Epithelial cell of prostate (primary cell): ENCODE data around the gene TINAGL1.
"Not testable (repeated sequence)": the region's sequence is repeated elsewhere in the genome, so short reads cannot be mapped to it uniquely, and the experiment has no call there.

Source experiments
- DNase-seq: peaks from one replicate; pipeline ENCODE4 v3.0.0-alpha.2; 2011; ENCODE audit warnings: low read depth, low spot score
- H3K27ac ChIP-seq: fragments of 450-650 bp; 2 replicates; pipeline ENCODE4 v1.5.1; 2017; ENCODE audit warnings: mild to moderate bottlenecking

Gene TINAGL1

DNA sequence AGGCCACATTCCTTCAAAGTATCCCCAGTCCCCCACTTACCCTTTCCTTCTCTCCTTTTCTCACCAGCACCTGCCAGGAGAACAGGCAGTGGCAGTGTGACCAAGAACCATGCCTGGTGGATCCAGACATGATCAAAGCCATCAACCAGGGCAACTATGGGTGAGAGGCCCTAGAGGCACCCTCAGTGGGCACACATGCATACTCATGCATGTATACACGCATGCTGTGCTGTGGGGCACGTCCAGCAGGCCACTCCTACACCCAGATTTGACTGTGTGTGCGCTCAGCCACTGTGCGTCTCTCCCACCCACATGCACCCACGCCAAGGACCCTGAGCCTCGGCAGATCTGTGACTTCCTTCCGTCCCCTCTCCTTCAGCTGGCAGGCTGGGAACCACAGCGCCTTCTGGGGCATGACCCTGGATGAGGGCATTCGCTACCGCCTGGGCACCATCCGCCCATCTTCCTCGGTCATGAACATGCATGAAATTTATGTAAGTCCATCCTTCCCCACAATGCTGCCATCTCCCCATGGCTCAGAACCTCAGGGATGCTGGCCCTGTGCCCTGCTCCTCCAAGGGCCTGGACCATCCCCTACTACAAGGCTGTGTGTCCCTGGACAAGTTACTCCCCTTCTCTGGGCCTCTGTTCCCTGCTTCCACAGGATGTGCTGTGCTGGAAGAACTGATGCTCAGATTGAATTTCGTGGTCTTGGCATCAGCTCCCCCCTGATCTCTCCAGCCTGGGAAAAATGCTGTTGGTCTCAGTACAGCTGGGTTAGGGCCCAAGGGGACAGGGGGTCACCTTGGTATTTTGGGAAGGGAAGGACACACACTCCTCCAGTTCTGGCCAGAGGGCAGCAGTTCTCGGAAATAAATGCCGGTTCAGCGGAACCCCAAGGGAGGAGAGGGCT is 7.0 kb downstream of the TINAGL1 start:
- peak overlapping the region; percentile 11 for H3K27ac ChIP-seq
- no peak for DNase-seq

DNA sequence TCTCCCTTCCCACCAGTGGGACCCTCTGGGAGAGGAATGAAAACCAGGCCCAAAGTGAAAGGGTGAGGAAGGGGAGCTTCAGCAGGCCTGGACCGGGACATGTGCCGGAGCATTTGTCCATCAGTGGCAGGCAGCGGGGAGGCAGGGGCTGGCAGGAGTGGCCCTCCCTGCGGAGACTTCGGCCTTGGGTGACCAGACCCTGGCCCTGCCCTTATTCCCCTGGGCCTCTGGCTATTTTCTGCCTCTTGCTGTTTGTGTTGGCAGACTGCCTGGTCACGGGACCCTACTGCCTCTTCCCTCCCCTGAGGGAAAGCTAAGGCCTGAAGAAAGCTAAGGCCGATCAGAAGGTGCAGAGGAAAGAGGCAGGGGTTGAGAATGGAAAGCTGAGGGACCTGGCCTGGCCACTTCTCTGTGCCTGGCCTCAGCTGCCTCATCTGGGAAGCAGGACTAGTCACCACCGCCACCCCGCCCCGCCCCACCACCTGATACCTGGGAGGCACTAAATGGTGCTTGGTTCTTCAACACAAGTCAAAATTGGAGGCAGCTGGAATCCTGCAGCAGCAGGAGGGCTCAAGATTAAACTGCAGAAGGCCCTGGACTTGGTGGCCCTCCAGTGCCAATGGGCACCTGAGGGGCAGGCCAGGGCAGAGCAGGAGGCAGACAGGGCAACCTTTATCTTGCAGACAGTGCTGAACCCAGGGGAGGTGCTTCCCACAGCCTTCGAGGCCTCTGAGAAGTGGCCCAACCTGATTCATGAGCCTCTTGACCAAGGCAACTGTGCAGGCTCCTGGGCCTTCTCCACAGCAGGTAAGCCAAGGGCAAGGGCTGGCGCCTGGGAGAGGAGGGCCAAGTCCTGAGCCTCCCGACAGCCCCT is 7.9 kb downstream of the TINAGL1 start:
- H3K27ac ChIP-seq, result peak overlapping the region; percentile 11
- DNase-seq, result no peak

DNA sequence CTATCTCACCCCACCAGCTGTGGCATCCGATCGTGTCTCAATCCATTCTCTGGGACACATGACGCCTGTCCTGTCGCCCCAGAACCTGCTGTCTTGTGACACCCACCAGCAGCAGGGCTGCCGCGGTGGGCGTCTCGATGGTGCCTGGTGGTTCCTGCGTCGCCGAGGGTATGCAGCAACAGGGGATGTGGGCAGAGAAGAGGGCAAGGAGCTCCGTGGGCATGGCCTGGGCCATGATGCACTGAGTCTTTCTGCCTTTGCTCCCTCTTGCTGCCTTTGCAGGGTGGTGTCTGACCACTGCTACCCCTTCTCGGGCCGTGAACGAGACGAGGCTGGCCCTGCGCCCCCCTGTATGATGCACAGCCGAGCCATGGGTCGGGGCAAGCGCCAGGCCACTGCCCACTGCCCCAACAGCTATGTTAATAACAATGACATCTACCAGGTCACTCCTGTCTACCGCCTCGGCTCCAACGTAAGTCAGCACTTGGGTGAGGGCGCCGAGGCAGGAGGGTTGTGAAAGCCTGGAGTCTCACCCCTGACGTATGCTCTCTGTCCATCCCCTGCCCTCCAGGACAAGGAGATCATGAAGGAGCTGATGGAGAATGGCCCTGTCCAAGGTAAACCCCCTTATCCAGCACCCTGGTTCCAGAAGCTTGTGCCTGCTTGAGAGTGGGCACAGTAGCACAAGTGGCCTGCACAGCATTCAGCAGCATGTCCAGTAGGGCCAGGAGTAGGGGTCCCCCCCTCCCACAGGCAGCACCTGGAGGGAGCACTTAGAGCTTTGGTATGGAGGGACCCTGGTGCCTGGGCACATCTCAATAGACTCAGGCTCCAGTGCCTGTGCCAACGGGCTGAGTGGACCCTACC is 8.8 kb downstream of the TINAGL1 start:
- no peak overlapping the region for H3K27ac ChIP-seq
- no peak for DNase-seq

DNA sequence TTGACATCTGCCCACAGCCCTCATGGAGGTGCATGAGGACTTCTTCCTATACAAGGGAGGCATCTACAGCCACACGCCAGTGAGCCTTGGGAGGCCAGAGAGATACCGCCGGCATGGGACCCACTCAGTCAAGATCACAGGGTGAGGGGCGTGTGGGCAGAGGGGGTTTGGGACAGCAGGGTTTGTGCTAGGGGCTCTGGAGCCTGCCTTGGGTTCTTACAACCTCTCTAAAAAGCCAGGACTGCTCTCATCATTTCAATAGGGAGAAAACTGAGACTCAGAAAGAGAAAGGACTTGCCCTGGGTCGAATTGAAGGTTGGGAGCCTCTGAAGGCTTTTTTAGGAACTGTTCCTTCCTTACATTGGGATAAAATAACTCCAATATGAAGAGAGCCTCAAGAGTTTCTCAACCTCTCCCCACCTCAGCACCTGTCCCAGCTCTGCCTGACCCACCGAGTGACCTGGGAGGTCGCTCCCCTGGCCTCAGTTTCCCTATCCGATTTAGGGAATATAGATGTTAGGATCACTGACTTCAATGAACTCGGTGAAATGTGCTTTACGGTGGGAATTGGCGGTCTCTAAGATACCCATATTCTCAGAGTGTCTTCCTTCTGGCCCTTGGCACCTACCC is 9.5 kb downstream of the TINAGL1 start:
- H3K27ac ChIP-seq, result no peak overlapping the region
- DNase-seq, result no peak

DNA sequence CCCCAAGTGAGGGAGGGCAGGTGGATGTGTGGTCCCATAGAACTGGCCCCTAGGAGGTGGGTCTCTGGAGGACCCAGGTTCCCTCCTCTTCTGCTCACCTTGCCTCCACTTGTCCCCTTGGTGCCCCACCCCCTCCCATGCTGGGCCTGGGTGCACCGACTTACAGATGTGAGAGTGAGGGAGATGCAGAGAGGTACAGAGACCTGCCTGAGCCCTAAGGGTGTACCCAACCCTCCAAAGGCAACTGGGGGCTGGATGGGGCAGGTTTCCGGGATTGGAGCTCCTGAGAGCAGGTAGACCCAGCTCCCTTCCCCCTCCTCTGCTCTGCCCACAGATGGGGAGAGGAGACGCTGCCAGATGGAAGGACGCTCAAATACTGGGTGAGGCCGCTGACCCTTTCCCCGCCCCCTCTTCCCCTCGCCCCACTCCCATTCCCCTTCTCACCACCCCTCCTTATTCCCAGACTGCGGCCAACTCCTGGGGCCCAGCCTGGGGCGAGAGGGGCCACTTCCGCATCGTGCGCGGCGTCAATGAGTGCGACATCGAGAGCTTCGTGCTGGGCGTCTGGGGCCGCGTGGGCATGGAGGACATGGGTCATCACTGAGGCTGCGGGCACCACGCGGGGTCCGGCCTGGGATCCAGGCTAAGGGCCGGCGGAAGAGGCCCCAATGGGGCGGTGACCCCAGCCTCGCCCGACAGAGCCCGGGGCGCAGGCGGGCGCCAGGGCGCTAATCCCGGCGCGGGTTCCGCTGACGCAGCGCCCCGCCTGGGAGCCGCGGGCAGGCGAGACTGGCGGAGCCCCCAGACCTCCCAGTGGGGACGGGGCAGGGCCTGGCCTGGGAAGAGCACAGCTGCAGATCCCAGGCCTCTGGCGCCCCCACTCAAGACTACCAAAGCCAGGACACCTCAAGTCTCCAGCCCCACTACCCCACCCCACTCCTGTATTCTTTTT is 10.3 kb downstream of the TINAGL1 start:
- H3K27ac ChIP-seq, result no peak overlapping the region
- DNase-seq, result no peak

DNA sequence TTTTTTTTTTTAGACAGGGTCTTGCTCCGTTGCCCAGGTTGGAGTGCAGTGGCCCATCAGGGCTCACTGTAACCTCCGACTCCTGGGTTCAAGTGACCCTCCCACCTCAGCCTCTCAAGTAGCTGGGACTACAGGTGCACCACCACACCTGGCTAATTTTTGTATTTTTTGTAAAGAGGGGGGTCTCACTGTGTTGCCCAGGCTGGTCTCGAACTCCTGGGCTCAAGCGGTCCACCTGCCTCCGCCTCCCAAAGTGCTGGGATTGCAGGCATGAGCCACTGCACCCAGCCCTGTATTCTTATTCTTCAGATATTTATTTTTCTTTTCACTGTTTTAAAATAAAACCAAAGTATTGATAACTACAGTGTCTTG is 11.0 kb downstream of the TINAGL1 start:
- peak overlapping the region; percentile 69 for H3K27ac ChIP-seq
- not testable (repeated sequence) for DNase-seq

DNA sequence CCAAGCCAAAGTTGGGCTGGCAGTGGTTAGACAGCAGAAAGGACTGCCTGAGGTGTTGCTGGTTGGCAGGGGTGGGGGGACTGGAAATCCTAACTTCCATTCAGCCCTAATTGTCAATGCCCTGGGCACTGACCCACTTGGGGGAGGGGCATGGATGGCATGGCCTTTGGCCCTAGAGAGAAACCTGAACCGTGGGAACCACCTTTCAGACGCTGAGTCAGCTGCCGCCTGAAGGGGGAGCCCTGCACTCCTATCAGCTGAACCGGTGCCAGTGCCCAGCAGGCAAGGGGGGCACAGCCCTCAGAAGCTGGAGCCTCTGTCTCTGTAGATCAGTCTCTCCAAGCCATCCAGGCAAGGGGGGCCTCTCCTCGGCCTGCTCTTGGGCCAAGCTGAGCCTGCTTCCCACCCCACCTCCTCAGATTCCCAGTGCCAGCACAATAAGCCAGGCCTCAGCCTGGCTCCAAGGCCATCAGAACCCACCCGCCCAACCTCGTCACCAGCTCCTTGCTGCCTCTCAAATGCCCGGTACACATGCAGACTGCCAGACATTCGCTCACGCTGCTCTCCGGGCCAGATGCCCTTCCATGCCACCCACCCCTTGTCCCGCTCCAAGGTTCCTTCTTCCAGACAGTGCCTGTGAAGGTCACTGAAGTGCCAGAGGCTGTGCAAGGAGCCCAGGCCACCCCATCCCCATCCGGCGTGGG is 11.6 kb downstream of the TINAGL1 start:
- H3K27ac ChIP-seq, result peak overlapping the region; percentile 69
- DNase-seq, result no peak

DNA sequence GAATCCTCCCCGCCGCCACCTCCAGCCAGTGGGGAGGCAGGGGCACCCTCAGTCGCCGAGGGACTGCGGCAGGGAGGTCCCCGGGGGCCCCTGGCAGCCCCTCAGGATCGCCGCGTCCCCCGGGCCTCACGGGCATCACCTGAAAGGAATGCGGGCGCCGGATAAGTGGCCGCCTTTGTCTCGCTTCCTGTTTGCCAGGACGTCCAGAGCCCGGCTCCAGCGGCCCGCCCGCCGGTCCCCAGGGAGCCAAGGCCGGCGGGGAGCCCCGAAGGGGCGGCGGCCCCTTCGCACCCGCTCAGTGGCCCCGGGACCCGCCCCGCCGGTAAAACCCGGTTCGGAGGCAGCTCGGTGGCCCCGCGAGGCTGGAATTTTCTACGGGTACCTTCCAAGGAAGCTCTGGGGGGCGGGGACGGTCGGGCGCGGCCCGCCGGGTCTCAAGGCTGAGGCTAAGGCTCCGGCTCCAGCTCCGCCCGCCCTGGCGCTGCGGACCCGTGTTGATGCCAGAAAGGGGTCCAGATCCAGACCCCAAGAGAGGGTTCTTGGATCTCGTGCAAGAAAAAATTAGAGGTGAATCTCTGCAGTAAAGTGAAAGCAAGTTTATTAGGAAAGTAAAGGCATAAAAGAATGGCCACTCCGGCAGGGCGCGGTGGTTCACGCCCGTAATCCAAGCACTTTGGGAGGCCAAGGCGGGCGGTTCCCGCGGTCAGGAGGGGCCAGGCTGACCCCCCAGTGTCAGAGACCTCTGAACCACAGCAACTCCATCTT is 12.6 kb downstream of the TINAGL1 start:
- H3K27ac ChIP-seq, result peak overlapping the region; percentile 69
- no peak for DNase-seq

DNA sequence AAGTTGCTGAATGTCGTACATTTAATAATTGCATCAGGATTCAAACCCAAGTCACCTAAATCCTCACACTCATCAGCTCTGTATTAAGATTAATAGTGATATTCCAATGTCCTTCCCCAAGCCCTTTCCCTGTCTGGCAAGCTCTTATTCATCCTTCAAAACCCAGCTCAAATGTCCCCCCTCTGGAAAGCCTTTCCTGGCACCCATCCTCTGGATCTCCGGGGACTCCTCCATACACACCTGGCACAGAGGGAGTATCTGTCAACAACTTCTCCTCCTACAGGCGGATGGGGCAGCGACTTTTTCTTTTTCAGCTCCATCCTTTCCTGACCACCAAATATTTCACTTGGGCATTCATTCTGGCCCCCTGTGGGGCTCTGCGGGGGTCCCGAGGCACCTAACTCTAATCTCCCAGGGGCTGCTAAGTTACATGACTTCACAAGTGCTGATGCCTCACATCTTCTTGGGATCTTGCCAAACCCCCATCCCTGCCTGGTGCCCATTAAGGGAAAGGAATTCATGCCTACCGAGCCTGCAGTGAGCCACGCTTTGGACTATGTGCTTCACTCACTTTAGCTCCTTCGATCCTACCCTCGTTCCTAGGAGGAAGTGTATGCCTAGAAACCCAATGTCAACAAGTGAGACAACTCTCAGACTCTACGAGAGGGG is 15.2 kb downstream of the TINAGL1 start:
- peak overlapping the region; percentile 32 for H3K27ac ChIP-seq
- peak; percentile 50 for DNase-seq

DNA sequence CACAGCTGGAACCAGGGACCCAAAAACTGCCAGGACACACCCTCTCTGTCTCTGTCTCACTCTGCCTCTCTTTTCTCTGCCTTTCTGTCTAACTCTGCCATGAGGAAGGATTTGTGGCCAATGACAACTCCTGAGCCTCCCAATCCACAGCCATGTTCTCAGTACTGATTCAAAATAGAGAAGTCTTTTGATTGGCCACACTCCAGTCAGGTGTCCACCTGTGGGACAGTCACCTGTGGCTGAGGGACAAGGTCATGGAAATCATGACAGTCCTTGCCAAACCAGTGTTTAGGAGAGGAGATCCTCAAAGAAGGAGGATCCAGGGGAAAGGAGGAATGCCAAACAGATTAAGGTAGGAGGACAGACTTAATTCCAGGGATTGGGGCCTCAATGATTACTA is 15.8 kb downstream of the TINAGL1 start:
- peak overlapping the region; percentile 32 for H3K27ac ChIP-seq
- no peak for DNase-seq

DNA sequence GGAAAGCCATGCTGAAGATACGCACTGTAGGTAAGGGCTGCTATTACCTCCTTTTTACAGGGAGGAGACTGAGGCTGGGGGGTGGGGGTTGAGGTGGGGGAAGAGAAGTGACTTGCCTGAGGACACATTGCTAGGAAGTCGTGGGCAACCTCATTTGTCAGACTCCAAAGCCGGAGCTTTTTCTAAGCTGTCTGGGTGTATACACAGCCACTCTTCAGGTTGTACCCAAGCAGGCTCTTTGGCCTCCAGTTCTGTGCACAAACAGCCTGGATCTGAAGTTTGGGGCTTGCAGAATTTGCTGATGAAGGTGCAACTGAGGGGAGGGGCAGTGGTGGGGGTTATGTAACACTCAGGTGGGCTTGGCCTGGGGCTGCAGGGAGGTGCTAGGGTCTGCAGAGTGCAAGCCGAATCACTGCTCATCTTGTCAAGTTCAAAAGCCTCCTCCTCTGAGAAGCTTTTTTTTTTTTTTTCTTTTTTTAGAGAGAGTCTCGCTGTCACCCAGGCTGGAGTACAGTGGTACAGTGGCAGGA is 16.9 kb downstream of the TINAGL1 start:
- DNase-seq, result no peak
- no peak overlapping the region for H3K27ac ChIP-seq

DNA sequence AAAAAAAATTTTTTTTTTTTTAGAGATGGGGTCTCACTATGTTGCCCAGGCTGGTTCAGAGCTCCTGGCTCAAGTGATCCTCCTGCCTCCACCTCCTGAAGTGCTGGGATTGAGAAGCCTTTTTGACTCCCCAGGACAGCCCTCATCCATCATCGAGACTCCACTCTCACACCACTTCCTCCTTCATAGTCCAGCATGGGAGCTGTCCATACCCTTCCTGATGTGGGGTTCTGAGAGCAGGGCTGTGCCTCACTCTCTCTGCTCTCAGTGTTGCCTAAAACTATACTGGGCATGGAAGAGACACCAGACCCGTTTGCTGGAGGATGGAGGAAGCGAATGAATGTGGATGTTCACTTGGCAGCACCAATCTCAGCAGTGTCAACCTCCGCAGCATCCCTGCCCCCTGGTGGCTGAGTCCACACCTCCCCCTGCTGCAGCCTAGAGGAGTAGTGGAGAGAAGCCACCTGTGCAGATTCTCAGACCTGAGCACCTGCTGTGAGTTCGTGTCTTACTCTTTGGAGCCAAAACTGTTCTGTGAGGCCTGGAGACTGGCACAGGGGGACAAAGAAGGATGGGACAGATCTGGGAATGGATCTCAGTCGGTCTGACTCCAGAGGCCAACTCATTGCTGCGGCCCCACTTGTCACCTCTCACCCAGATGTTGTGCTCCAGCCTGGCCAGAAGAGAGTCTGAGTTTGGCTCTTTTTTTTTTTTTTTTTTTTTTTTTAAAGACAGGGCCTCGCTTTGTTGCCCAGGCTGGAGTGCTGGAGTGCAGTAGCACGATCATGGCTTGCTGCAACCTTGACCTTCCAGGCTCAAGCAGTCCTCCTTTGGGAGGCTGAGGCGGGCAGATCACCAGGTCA is 17.7 kb downstream of the TINAGL1 start:
- DNase-seq, result peak; percentile 36

DNA sequence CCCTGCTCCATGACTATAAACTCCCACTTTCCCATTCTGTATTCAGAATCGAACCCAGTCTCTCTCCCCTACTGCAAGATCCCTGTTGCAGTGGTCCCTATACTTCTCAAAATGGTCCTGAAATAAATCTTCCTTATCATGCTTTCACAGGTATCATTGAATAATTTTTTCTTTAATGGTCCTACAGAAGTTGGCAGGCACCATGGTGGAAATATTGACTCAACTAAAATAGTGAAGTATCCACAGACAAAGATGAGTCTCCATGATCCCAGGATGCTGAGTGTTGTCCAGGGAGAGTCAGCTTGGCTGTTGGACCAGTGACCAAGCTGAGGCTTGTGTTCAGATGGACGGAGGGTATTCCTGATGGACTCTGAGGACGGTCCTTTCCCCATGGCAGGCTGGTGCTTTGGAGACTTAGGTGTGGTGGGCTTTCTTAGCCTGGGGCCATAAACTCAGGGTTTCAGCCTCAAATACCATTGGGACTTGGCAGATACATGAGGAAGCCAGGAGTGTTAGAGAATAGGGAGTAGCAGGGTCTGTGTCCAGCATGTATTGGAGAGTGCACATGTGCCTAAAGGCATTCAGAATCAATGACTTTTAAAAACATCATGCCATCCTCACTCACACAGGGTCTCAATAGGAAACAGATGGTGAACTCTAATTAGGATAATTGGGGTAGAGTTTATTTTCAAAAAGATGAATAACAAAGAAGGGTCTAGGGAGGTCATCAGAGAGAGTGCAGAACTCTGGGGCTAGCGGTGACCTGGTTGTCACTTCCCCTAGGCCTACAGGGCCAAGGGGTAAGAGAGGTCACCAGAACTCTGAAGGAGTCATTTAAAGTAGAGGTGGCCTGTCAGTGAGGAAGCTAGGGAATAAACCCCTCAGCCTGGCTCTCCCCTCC is 19.8 kb downstream of the TINAGL1 start:
- H3K27ac ChIP-seq, result no peak overlapping the region
- no peak for DNase-seq

More for the DNA sequence above, 17.7 kb downstream of the TINAGL1 start:
- no peak overlapping the region for H3K27ac ChIP-seq

DNA sequence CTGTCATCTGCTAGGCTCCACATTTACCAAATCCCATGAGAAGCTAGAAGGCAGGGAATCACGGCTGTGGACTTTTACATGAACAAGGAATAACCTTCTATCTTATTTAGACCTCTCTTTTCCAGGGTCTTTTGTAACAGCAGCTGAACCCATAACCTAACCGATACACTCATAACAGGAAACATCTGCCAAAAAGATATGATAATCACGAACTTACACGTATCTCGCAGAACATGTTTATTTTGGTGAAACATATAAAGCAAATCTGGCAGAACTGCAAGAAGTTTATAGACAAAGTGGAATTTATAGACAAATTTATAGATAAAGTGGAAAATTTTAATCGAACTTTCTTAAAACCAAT is 20.4 kb downstream of the TINAGL1 start:
- DNase-seq, result no peak

DNA sequence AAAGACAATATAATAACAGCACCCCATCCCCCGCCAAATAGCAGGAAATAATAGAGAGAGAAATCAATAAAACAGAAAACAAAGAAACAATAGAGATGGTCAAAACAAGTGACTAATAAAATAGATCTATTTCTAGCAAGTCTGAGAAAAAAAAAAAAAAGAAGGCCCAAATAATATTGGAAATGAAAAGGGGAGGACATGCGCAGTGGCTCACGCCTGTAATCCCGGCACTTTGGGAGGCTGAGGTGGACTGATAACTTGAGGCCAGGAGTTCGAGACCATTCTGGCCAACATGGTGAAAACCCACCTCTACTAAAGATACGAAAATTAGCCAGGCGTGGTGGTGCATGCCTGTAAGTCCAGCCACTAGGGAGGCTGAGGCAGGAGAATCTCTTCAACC is 22.7 kb downstream of the TINAGL1 start:
- DNase-seq, result no peak
- no peak overlapping the region for H3K27ac ChIP-seq

More for the DNA sequence above, 20.4 kb downstream of the TINAGL1 start:
- H3K27ac ChIP-seq, result no peak overlapping the region
